ENCODE results near the gene OR6K2.

Gene OR6K2

DNA sequence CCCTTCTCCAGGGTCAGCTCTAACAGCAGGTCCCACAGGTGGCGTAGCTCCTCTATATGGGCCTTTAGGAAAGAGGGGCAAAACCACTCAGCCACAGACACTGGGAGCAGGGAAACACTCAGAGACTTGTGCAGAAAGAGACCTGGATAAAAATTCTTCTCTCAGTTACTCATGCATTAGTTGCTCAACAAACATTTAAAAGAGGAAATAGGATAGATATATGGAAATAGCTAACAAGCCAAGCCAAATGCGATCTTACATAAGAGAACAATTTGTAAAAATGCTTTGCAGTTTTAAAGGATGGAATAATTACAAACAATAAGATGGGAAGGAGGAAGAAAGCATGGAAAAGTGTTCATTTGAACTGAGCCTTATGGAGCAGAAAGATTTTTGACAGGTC lies 18.8 kb downstream of the OR6K2 start:
- no peak for DNase-seq

DNA sequence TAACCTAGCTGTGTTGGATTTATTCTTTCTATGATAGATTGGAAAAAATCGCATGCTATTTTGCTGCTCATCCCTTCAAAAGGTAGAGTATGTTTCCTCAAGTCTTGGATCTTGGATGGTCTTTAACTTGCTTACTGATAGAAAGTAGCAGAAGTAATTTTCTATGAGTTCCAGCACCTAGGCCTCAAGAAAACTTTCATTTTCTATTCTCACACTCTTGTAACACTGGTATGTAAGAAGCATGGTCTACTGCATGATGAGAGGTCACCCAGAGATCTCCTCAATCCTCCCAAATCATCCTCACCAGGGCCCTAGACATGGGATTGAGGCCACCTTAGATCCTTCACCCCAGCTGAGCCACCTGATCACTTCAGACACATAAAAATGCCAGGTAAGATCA lies 21.2 kb downstream of the OR6K2 start:
- no peak for DNase-seq

DNA sequence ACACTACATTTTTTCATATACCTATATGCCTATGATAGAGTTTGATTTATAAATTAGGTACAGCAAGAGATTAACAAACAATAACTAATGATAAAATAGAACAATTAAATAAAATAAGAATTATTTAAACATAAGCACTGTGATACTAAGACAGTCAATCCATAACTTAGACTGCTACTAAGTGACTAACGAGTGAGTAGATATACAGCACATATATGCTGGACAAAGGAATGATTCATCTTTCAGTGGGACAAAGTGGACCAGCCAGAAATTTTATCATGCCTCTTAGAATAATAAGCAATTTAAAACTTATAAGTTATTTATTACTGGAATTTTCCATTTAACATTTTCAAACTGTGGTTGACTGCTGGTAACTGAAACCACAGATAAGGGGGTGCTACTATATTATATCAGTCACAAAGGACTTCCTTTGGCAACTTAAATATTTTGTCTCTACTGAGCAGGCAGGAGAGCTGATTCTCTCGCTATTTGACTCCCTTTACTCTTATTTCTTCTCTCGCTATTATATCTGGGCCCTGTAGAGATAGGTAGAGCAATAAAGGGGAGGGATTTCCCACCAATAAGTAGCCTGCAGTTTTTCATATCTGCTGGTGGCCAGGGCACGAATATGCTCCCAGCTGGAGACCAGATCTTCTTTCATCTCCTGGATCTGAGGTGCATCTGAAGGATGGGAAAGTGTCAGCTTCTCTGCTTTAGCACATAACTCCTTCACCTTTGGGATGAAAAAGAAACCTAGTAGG lies 24.7 kb downstream of the OR6K2 start:
- no peak for DNase-seq

DNA sequence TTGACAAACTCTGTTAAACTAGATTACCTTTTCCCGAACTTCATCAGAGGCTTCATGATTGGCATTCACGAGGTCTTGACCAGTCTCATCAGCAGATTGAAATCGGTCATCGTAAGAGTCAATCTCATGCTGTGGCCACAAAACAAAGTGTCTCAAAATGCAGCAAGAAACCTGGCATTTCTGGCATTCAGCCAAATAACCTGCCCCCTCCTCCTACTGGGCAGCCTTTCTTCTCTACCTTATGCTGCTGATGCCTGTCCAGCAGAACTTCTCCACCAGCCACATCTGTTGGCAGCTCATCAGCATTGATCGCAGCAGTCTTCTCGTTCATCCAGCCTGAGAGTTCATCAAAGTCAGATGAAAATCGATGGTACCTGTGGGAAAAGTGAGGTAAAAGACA lies 26.1 kb downstream of the OR6K2 start:
- DNase-seq: no peak

DNA sequence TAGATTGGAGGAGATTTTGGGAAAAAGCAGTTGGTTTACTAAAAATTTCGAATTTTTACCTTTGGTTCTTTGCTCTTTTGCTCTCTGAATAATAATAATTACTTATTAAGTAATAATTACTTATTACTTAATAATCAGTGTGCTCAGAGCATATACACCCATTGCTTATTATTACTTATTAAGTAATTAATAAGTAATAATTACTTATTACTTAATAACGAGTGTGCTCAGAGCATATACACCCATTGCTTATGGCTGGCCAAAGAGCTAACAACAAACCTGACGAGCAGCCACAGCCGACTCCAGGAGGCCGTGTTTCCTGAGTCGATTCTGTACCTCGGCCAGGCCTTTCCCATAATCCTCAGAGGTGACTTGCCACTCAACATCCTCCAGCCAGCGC lies 34.4 kb downstream of the OR6K2 start:
- DNase-seq: no peak

DNA sequence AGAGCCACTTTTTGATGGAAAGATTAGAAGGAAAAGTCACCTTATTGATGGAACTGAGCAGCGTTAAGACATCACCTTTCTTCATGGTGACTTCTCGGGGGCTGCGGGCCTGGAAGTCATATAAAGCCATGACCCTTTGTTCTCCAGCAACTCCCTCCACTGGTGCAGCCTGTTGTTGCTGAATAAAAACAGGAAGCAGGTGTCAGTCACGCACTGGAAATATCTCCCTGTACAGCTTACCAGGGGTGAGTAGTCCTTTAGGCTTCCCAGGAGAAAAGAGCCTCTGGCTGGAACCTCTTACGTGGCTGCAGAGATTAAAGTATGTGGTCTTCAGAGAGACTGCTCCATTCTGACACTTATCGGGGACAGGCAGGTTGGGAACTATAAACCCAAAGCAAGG lies 45.9 kb downstream of the OR6K2 start:
- no peak for DNase-seq

DNA sequence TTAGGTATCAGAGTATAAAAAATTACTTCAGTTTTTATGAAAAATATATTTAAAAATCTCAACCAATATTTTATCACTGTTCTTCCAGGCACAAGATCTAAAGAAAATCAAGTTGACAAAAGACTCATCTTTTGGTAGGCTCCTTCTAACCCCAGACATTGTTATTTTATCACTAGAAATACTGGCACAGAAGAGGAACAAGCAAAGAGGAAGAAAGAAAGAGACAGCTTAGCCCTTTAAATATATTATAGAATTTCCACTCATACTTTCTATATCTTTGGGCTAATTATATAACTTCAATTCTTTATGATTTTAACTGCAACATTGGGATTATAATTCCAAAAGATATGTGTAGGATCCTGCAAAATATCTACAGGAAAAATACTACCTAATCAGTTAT lies 46.4 kb downstream of the OR6K2 start:
- DNase-seq: no peak

DNA sequence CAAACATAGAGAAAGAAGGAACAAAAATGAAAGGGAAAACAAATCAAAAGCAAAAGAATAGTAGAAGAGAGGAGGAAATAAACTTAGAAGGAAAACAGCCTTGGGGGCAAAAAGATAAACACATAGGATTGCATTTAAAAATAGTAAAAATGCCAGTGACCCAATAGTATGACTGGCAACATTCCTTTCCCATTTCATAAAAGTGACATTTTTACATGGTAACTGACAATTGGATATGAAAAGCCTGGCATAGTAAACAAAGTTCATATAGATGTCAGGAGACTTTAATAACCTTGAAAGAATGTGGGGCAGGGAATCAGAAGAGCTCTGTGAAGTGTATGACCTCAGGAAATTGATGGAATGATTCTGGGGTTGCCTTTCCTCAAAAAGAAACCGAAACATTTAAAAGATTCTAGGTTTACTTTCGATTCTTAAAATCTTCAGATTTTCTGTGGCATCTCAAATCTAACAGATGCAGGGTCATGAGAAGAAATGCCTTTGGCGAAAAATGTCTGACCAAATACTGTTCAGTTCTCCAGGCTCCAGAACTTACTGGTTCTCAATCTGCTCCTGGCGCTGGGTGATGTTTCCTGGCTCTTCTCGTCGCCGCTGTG lies 47.6 kb downstream of the OR6K2 start:
- DNase-seq: no peak
